HL-60/S4 (cell line): ENCODE results near the gene FEN1.

Experiments
- in situ Hi-C: fragments of 300-500 bp; cut with MboI; formaldehyde crosslinking; loops from 2 replicates; pipeline ENCODE4 v1.14.3; 2022; ENCODE audit warnings: low sequenced_read_pairs

Gene FEN1, protein sequence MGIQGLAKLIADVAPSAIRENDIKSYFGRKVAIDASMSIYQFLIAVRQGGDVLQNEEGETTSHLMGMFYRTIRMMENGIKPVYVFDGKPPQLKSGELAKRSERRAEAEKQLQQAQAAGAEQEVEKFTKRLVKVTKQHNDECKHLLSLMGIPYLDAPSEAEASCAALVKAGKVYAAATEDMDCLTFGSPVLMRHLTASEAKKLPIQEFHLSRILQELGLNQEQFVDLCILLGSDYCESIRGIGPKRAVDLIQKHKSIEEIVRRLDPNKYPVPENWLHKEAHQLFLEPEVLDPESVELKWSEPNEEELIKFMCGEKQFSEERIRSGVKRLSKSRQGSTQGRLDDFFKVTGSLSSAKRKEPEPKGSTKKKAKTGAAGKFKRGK

DNA sequence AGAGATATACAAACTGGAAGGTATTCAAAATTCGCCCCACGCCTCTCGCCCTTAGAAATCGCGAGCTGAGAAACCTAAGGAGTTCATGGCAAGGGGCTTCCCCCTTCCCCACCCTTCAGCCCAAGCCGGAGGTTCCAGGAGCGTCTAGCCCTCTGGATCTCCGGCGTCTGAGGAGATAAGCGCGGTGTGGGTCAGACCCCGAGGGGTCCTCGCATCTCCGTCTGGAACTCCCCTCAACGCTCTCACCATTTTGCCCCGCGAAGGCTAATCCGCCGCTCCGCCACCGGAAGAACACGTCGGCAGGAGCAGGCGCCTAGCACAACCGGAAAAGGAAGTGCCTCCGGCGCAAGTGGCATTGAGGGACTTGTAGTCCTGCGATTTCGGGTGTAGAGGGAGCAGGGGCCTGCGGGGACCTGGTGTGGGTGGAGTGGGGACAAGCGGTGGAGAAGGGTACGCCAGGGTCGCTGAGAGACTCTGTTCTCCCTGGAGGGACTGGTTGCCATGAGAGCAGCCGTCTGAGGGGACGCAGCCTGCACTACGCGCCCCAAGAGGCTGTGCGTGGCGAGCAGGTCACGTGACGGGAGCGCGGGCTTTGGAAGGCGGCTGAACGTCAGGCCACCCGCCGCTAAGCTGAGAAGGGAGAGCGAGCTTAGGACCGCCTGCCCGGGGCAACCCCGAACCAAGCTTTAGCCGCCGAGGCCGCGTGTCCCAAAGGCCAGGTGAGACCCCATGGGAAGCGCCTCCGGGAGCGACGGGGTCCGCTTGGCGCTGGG is at the start of gene FEN1, which contains the start of gene TMEM258:
Gene FEN1, plus strand, starts transcription at position 602 of the 773 bp plus-strand sequence. CDS start 2,451 bp downstream, outside the sequence.
Gene TMEM258, minus strand, starts transcription at position 290 of the 773 bp plus-strand sequence. Its CDS starts 41 bp downstream, at position 249.
- in situ Hi-C loops, result no loop called here

DNA sequence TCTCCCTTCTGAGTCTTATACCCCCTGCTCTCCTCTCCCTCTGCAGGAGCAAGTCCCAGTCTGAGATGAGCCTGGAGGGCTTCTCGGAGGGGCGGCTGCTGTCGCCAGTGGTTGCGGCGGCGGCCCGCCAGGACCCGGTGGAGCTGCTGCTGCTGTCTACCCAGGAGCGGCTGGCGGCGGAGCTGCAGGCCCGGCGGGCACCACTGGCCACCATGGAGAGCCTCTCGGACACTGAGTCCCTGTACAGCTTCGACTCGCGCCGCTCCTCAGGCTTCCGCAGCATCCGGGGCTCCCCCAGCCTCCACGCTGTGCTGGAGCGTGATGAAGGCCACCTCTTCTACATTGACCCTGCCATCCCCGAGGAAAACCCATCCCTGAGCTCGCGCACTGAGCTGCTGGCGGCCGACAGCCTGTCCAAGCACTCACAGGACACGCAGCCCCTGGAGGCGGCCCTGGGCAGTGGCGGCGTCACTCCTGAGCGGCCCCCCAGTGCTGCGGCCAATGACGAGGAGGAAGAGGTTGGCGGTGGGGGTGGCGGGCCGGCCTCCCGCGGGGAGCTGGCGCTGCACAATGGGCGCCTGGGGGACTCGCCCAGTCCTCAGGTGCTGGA is 49.1 kb upstream of the FEN1 start:
- in situ Hi-C loops, result loop anchor here (5.0 kb wide), 1 partner anchor 66 kb away; no protein-coding TSS in a partner anchor

DNA sequence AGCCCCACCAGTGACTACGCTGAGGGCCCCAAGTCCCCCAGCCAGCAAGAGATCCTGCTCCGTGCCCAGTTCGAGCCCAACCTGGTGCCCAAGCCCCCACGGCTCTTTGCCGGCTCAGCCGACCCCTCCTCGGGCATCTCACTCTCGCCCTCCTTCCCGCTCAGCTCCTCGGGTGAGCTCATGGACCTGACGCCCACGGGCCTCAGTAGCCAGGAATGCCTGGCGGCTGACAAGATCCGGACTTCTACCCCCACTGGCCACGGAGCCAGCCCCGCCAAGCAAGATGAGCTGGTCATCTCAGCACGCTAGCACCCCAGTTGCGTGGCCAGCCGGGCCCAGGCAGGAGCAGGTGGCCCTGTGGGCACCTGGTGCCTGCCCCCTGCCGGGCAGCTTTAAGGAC is 48.5 kb upstream of the FEN1 start:
- in situ Hi-C loops, result loop anchor here (5.0 kb wide), 1 partner anchor 67 kb away; no protein-coding TSS in a partner anchor

DNA sequence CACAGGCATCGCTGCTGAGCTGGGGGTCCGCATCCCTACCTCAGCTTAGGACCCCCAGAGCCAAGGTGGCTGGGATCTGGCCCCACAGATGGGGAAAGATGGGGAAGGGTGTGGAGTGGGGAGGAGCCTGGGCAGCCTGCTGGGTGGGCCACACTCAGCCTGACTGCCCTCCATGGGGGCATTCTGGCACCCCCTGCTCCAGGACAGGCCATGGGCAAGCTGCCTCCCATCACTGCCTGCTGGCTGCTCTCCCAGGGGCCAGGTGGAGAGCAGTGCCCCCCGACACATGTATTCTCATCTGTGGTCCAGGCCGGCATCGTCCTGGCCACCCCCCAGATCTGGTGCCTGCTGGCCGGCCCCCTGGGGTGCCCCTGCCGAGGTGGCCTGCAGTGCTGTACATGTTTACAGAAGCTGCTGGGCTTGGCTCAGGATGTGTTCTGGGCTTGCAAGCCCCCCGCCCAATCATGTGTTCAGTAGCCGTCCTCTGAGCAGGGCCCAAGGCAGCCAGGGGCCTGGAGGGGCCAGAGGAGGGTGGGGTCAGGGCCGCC is 48.0 kb upstream of the FEN1 start:
- in situ Hi-C loops, result loop anchor here (5.0 kb wide), 1 partner anchor 67 kb away; no protein-coding TSS in a partner anchor

DNA sequence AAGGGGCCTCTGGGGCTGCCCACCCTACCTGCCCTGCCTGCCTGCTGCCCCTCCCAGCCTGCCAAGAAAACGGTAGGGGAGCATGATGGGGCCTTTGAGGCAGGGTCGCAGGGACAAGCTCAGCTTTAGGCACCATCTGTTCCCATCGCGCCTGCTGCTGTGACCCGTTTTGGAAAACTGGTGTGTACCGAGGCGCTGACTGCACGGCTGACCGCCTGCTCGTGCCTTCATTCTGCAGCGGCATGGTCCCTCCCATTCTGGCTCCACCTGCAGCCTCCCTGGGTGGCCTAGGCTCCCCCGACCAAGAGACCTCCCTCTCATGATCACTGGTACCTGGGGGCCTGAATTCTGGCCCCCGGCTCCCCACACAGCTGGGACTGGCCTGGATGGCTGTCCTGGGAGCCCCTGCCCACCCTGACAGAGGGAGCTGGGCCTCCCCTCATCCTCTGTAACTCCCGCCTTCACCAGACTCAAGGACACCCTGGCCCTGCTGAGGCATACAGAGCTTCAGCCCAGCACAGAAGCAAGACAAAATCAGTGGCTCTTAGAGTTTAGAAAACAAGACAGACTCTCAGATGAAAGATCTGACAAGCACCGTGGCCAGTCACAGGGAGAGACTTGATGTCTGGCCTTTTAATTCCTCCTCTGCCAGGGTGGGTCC is 46.8 kb upstream of the FEN1 start:
- in situ Hi-C loops, result no loop called here

DNA sequence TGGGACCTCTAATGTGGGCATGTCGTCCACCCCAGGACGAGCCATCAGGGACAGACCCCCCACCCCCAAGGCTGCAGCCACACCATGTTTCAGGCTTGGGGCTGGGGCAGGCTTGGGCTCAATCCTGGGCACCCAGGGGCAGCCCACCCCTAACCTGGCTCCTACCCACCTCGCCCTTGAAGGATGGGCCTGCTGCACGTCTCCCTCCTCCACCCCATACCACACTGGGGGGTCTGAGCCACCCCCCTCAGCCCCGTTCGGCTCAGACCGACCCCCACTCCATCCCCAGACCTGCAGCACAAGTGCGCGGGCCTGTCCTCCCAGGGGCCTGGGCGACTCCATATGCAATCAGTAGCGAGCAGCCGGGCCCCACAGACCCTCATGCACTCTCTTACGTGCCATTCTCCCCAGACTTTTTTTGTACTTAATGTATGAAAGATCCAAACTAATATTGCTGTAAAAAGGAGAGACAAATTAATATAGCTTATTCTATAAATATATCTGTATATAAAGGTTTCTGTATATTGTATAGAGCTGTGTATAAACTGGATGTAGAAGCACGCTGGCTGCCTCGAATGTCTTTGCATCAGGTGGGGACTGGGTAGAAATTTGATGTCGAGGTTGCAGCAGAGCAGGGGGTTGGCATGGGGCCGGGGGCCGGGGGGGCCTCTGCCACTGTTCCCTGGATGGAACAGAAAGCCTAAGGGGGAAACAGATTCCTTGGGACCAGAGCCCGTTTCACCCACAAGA is 46.1 kb upstream of the FEN1 start:
- in situ Hi-C loops, result no loop called here

DNA sequence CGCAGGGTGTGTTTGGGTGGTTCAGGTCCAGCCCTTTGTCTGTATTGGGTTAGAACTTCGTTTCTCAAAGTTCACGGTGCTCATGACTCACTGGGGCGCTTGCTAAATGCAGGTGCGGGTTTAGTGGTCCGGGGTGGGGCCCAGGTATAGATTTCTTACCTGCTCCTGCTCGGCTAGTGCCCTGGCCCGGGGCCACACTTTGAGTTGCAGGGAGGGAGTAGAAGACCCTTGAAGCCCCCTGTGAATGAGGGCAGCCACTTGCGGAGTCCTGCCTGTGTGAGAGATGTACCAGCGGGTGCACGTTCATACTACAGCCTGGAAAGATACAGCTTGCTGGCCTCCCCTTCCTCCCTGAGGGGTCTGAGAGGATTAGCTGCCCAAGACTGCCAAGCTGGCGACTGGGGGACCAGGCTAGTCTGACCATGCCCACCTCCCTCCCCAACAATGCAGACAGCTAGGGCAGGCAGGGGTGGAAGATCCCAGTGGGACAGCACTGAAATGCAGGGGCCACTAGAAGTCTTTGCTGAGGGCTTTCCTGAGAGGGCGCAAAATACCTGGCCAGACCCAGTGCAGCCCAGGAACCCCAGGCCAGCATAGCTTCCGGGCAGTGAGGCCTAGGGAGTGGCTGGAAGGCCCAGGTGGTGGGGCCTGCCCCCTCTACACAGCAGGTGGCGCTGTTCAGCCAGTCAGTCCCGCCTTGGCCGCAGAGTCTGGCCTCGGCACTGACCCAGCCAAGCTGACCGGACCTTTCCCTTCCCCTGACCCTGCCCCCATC is 45.3 kb upstream of the FEN1 start:
- in situ Hi-C loops, result no loop called here

DNA sequence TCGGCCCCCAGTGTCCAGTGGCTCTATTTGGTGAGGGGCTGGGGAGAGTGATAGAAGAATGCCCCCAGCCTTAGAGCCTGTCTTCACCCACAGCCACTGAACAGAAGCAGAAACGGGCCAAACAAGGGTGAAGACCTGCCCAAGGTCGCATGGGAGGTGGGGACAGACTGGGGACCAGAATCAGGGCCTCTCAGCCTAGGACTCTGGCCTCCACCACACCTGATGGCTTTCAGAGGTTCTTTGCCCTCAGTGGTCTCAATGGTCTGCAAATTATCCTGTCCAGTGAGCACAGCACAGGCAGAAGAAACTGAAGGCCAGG is 44.8 kb upstream of the FEN1 start:
- in situ Hi-C loops, result no loop called here

DNA sequence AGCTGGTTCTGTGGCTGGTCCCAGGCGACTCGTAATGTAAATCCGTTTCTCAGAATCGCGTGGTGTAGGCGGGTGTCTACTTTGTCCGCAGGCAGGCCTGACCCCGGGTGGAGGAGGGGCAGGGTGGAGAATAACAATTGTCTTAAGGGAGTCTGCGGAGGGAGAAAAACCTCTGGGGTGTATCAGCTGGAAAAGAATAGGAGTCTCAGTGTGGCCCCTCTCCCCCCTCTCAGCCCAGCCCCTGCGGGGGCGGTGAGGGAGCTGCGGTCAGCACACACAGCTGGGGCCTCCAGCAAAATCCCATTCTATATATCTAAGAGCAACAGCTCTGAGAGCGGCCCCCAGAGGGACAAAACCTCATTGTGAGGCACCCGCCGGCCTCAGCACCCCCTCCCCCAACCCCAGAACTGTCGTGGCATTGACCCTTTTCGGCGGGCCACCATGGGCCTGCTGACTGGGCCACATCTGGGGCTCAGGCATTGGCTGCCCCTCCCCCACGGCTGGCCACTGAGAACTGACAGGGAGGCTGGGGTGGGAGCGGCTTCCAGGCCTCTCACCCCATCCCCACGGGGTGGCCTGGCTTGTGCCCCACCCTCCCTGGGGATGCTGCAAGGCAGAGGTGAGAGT is 43.0 kb upstream of the FEN1 start:
- in situ Hi-C loops, result no loop called here

DNA sequence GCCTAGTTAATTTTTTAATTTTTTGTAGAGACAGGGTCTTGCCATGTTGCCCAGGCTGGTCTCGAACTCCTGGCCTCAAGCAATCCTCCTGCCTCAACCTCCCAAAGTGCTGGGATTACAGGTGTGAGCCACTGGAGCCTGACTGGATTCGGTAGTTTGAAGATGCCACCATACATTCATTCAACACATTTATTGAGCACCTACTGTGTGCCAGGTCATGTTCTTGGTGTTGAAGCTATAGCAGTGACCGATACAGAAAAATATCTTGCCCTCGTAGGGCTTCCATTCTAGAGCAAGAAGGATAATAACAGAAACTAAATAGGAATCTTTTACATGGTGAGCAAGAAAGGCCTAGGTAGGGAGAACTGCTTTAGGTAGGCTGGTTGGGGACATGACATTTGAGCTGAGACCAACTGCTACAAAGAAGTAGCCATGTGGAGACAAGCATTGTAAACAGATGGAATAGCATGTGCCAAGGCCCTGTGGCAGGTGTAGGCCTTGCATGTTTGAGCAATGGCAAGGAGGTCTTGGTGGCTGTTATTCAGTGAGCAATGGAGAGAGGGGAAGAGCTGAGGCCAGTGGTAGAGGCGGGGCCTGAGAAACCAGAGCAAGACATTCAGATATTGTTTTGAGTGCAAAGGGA is 42.0 kb upstream of the FEN1 start:
- in situ Hi-C loops, result no loop called here

DNA sequence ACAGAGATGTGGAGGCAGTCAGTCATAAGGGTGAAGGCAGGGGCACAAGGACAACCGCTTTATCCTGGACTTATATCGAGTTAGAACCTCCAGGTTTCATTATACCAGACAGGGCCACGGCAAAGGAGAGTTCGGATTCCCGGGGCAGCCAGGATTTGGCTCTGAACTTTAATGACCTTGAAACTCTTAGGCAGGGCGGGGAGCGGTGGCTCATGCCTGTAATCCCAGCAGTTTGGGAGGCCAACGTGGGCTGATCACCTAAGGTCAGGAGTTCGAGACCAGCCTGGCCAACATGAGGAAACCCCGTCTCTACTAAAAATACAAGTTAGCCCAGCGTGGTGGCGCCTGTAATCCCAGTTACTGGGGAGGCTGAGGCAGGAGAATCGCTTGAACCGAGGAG is 41.3 kb upstream of the FEN1 start:
- in situ Hi-C loops, result no loop called here

DNA sequence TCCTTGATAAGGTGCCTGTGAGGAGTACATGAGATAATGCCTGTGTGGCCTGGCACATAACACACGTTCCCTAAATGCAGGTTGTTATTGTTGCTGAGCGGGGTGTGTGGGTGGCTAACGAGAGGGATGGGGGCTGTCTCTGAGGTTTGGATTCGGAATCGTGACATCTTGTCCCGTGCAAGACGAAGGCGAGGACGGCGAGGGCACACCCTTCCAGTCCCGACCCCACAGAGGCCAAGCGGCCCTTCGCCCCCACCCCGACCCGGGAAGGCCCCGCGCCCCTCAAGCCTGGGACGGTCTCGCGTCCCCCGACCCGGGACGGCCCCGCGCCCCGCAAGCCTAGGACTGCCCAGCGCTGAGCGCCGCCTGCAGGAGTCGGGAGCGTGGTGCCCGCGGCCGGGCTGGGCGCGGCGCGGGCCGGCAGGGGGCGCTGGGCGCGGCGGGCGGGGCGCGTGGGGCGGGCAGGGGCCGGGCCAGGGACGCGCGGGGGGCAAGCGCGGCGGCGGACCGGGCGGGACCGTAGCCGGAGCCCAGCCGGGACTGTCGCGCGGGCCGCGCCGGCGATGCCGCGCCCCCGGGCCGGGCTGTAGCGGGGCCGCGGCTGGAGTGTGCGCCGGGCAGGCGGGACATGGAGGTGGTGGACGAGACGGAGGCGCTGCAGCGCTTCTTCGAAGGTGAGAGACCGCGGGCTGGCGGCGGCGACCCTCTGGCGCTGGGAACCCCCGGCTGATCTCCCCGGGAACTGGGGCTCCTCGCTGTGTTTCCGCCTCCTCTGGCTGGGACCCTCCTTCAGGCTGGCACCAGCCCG is 40.4 kb upstream of the FEN1 start, which contains the start of gene MYRF:
Gene MYRF, plus strand, starts transcription at position 520 of the 808 bp plus-strand sequence. Its CDS starts 109 bp downstream, at position 629.
- in situ Hi-C loops, result no loop called here

DNA sequence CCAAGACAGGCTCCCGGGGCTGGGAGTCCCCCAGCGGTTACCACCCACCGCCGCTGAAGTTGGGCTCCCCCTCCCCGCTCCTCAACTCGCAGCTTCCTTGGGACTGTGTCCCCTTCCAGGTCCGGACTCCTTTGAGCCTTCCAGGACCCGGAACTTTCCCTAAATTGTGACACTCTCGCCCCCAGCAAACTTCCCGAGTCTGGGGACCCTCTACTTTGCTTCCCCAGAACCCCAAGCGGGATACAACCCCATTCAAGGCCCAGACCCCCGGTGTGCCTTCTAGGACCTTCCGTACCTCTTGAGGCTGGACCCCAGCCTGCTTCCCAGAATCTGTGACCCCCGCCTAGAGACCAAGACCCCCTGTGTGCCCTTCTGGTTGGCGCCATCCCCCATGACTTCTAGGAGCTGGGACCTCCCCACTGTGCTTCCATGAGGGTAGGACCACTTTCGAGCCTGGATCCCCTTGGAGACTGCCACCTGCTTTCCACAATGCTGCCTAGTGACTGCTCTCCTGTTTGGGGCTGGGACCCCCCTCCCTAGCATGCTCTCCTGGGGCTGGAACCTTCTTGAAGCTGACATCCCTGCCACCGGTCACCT is 39.7 kb upstream of the FEN1 start:
- in situ Hi-C loops, result no loop called here

DNA sequence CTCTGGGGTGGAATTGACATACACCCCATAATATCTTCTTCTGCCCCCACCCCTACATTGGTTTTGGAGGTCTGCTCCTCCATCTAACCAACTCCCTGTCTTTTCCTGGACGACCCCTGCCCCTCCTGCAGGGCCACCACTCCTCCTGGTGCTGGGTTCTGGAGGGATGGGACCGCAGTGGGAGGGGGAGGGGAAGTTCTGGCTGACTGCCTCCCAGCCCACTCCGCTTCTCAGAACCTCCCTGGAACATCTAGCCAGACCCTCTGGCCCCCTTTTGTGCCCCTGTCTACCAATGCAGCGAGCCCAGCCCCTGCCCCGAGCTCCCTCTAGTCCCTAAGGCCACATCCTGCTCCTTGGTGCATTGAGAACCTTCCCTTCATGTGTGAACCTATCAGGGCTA is 39.0 kb upstream of the FEN1 start:
- in situ Hi-C loops, result no loop called here

DNA sequence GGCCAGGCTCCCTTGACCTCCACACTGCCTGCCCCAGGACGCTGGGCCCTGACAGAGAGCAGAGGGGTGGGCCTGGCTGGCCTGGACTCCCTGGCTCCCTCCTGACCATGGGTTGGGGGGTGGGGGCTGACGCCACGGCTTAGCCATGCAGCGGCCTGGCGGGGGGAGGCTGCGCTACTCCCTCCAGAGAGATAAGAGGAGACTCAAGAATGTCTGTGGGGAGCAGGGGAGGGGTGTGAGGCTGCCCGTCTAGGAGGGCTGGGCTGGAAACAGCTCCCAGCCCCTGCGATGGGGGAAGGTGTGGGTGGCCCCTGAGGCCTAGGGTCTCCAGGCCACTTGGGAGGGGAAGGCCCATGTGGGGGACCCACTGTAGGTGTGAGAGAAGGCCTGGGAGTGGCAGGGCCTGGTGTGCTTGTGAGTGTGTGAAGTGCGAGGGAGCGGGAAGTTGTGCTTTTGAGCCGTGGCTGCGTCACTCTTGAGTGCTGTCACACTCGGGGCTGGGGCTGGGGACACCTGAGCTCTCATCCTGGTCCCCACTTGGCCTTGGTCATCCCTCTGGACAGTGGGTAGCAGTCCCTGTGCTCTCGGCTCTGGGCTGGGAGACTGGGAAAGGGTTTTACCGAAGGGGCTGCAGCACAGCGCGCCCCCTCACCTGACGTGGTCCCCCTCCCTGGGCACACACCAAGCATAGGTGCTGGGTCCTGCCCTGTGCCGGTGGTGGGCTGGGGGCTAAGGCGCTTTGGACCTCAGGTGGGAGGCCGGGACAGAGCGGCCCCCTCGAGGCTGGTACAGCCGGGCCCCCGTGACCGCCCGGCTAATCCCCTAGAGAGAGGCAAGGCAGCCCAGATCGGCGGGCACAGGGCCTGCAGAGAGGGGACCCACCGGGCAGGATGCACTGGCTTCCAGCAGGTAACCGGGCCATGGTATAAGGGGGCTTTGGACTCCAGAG is 37.9 kb upstream of the FEN1 start:
- in situ Hi-C loops, result no loop called here

DNA sequence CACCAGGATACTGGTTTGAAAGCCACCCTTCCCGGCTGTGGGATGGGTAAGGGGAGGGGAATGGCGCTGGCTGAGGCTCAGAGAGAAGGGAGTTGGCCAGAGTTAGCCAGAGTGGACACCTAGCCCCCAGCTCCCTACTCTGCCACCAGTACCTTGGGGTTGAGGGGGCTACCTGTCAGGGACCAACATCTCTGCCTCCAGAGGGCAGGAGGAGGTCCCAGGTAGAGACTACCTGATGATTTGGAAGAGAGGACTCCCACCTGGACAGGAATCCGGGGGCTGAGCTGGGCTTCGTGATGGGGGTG is 36.6 kb upstream of the FEN1 start:
- in situ Hi-C loops, result no loop called here
